VCaP (cell line): ENCODE measurements around the gene KLHL3.

ENCODE experiments used
- H3K27ac ChIP-seq: fragments of 450-650 bp; 2 replicates; pipeline ENCODE4 v1.5.1; 2017
- TF ChIP-seq, protein P1 (sequence below): fragments of 450-650 bp; conservative IDR thresholded peaks from 2 replicates; pipeline ENCODE4 v1.5.1; 2017; ENCODE audit warnings: mild to moderate bottlenecking, moderate library complexity

The KLHL3 gene

DNA sequence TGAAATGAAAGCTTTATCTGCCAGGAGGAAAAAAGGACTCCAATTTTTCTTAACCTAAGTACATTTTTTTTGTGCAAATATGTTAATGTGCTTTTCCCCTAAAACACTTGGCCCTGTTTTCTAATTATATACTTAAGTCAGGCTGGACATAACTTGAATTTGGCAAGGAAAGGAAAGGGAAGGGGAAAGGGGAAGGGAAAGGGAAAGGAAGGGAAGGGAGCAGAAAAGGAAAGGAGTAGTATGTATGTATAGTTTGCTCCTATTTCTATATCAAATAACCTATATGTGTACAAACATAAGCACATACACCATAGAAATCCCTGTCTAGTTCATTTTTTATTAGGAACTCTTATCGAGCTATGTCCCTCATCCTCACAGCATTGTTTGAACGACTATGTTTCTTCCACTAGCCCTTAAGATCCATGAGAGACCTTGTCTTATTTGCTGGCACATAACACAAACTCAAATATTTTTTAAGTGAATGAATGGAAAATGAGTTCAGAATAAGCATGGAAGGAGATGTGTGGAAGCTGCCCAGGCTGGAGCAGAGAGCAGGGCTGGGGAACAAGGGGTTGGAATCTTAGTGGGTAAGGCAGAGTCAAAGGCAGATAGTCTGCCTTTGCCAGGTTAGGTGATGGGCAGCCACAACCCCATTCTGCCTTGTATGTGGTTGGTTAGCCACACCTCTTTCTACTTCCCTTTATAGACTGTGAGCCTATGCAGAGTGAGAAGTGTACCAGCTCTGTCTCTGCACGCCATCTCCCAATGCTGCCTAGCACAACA is 70.0 kb downstream of the KLHL3 start:
- TF ChIP-seq, protein P1, sequence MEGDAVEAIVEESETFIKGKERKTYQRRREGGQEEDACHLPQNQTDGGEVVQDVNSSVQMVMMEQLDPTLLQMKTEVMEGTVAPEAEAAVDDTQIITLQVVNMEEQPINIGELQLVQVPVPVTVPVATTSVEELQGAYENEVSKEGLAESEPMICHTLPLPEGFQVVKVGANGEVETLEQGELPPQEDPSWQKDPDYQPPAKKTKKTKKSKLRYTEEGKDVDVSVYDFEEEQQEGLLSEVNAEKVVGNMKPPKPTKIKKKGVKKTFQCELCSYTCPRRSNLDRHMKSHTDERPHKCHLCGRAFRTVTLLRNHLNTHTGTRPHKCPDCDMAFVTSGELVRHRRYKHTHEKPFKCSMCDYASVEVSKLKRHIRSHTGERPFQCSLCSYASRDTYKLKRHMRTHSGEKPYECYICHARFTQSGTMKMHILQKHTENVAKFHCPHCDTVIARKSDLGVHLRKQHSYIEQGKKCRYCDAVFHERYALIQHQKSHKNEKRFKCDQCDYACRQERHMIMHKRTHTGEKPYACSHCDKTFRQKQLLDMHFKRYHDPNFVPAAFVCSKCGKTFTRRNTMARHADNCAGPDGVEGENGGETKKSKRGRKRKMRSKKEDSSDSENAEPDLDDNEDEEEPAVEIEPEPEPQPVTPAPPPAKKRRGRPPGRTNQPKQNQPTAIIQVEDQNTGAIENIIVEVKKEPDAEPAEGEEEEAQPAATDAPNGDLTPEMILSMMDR, result no peak
- H3K27ac ChIP-seq, result no peak overlapping the region

DNA sequence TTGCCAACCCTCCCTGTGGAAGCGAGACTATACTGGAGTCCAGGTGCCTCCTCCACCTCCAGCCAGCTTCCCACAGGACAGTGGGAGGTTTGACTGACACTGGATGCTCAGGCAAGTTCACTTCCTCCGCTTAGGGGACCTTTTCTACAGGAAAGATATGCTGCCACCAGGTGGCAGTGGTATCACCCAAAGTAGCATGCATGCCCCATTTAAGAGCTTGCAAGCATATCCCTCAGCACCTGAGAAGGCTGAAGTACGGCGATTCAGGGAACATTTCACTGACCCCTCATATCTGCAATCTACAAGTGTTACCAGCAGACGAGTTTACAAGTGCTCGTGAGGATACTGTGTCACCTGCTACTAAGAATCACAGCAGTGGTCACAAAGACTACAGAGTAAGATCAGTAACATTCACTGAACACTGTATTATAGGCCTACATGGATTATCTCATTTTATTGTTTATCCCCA is 75.5 kb downstream of the KLHL3 start:
- H3K27ac ChIP-seq, result peak overlapping the region; percentile 9; the same call in 1 of the 2 replicates
- TF ChIP-seq, protein P1, result peak; percentile 98

DNA sequence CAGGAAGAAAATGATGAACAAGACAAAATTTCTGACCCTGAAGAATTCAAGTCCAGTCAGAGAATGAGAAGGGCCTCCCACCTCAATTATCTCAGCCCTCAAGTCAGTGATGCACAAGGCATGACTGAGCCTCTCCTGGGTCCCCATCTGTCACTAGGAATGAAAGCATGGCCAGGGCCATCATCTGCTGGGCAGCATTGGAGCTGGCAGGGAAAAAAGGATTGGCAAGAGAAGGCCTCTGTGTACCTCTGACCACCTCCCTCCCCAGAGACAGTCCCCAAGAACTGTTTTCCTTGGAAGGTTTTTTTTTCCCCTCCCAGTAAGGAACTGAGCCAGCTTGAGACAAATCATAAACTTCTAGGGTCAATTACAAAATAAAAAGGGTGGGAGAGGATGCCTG is 76.7 kb downstream of the KLHL3 start:
- H3K27ac ChIP-seq, result no peak overlapping the region
- TF ChIP-seq, protein P1, result no peak

DNA sequence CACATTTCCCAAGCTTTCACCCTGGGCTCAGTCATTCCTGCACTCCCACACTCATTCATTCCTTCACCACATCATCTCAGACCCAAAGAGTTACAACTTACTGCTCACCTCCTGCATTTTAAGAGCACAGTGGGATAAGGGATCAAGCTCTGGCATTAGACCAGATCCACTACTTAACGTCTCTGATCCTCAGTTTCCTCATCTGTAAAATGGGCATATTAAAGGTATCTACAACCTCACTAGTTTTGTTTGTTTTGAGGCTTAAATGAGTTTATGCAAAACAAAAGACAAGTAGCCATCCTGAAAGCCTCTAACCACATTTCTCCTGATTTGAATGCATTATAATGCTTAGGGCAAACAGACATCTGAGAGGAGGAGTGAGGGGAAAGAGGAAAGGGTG is 77.6 kb downstream of the KLHL3 start:
- no peak overlapping the region for H3K27ac ChIP-seq
- TF ChIP-seq, protein P1, result no peak

DNA sequence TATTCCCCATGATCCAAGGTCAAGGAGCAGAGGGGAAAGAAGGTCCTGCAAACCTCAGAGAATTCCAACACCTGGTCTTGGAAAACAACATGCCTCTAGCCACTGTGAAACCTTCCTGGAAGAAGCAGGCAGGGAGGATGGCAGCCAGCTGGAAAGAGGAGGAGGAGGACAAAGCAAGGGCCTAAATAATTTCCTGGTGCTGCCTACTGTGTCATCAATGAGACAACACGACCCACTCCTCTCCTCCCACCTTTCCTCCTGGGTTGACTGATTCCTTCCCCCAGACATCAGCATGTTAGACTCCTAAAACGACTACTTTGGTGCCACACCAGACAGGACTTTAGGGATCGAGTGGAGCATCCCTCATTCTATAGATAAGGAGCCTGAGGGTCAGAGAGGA is 78.8 kb downstream of the KLHL3 start:
- no peak overlapping the region for H3K27ac ChIP-seq
- TF ChIP-seq, protein P1, result no peak

DNA sequence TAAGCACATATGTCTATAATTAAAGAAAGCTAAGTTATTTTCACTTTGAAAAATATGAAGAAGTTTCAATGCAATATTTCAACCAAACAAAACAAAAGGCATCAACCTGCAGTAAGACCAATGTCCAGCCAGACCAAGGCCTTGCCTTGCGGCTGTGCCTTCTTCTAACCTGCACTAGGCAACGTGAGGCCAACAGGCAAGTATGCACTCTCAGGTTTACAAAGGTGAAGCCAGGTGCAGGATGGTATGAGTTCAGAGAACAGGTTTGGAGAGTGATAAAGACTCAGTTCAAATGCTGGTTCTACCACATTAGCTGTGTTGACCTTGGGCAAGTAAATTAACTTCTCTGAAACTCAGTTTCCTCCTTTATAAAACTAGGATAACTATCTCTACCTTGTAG is 79.3 kb downstream of the KLHL3 start:
- H3K27ac ChIP-seq, result no peak overlapping the region
- TF ChIP-seq, protein P1, result no peak

DNA sequence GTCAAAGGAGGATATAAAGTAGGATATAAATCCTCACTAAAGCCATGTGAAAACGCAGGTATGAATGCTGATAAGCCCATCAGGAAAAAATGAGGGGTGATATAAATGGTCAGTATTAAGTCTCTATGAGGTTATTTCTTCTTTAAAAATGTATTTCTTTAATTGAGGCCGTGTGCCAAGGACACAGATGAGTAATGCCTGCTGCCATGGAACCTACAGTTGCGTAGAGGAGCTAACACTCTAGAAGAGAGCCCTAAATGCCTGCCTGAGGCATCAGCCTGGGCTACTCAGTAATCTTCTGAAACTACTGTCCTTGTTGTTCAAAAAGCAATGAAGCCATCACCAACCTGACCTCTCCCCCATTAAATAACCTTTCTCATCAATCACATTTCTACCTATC is 84.9 kb downstream of the KLHL3 start:
- TF ChIP-seq, protein P1, result no peak
- H3K27ac ChIP-seq, result no peak overlapping the region
